Thyroid gland (tissue), 4 donors: Measurements from ENCODE around the gene PPM1L.

Experiments used
- POLR2A ChIP-seq, 2 donors: fragments of 450-650 bp; IDR thresholded peaks; one replicate each; pipeline ENCODE4 v1.6.1; 2017; ENCODE audit warnings: antibody characterized with exemption in 2 of 2, mild to moderate bottlenecking in 2 of 2, moderate library complexity in 1 of 2
- TF ChIP-seq, protein P1 (sequence below), 6 experiments: fragments of 200-600 bp in 3 of 6; fragments of 450-650 bp in 3 of 6; sonication (generic) in 3 of 6; IDR thresholded peaks; one replicate each; pipeline ENCODE4 v1.5.1; 2016 to 2019; ENCODE audit warnings: antibody characterized with exemption in 6 of 6, mild to moderate bottlenecking in 2 of 6, inconsistent platforms in 1 of 6, moderate library complexity in 1 of 6

DNA sequence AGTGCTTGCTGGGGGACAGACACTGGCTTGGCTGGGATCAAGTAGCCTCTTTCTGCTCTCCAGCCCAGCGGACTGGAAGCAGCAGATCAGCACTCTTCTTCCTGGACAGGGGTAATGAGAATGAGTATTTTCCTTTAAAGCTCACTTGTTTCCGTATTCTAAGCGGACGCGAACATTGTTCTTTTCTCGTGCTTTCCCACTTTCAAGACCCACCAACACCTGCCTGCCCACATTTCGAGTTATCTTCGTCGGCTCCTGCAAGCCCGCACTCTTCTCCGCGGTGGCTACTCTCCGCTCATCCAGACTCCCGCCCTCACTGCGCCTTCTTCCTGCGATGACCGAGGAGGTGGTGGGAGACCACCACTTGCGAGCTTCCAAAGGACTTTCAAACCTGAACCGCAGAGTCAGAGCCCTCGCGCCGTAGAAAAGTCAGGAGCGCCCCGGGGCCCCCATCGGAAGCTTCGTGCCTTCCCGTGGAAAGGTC, 1.6 kb upstream of the PPM1L start:
- no peak for TF ChIP-seq POLR2A (IDR thresholded peaks at IDR 0.05)
- TF ChIP-seq, protein P1, sequence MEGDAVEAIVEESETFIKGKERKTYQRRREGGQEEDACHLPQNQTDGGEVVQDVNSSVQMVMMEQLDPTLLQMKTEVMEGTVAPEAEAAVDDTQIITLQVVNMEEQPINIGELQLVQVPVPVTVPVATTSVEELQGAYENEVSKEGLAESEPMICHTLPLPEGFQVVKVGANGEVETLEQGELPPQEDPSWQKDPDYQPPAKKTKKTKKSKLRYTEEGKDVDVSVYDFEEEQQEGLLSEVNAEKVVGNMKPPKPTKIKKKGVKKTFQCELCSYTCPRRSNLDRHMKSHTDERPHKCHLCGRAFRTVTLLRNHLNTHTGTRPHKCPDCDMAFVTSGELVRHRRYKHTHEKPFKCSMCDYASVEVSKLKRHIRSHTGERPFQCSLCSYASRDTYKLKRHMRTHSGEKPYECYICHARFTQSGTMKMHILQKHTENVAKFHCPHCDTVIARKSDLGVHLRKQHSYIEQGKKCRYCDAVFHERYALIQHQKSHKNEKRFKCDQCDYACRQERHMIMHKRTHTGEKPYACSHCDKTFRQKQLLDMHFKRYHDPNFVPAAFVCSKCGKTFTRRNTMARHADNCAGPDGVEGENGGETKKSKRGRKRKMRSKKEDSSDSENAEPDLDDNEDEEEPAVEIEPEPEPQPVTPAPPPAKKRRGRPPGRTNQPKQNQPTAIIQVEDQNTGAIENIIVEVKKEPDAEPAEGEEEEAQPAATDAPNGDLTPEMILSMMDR (IDR thresholded peaks at IDR 0.05): no peak
